Hypothalamus (tissue), 51 donors: ENCODE measurements around the gene MEF2C.

Experiments used
- DNase-seq, 51 donors: peaks; one replicate each; lab custom pipeline; 2025; lab: John Stamatoyannopoulos, UW

Gene MEF2C

DNA sequence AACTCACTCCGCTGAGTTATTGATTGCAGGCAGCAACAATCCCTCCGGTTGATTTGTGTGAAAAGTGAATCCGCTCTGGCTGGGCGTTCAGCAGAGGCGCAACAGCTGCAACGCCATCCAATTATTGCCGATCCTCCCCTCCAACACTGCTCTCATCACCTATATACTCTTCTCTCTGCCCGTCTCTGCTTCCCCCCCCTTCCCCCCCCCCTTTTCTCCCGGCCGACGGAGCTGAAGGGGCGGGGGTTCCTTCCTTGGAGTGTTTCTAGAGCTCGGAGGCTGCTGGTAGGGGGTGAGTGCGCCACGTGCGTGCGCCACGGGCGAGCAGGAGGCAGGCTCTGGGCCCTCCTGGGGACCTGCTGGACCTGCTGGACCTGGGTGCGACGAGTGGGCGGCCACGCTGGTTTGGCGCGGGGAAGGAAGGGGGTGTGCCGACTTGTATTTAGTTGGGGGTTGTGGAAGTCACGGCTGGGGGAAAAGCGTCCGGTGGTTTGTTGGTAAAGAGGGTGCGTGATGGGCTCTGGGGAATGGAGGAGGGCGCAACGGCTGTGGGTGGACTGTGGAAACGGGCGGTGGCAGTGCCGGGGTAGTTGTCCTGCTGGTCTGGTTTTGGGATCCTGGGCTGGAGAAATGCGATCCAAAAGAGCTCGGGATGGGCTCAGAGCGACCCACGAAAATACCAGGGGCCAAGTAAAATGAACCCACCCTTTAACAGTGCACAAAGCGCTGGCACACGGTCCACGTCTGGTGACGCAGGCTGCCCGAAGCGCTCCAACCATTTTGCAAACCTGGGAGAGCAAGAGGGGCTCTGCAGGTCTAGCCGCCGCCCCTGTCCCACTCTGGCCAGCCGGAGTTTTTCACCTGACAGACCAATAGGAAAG lies 6.4 kb upstream of the MEF2C start:
- DNase-seq: peak in 49 of 51 donors; percentile 7 to 81 (median 46)

GRCh38 chr5:88888848-88889188 lies 5.8 kb upstream of the MEF2C start:
- DNase-seq: peak in 1 of 51 donors; percentile 74

DNA sequence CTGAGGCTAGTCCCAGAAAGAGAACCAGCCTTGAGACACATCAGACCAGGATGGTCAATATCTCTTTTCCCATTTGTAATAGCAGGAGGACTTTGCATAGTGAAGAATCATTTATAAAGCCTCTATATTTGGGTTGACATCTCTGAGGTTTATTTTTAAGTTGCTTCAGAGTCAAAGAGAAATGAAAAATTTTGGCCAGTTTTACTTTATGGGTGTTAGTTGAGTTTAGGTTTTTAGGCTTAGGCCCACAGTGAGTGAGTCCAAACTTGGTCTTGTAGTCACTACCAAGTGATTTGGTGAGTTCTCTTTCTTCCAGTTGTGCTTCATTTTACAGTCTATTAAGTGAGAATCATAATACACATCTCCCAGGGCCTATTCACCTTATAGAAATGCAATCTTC lies 5.3 kb upstream of the MEF2C start:
- peak in 1 of 51 donors; percentile 36 for DNase-seq

DNA sequence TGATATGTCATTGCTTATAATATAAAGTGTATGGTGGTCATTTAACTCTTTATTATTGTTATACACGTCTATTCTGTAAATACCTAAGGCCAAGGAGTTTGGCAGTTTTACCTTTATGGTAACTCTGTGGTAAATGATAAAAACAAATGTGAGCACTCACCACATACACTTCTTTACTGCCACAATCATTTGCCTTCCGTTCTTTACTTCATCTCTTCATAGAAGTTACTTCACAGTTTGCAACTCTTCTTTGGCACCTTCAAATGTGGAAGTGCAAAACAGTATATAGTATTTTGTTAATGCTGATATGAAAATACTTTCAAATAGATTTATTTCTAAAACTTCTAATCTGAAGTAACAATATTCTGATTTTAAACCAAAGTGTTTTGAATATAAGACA lies 4.4 kb upstream of the MEF2C start:
- no peak for DNase-seq

DNA sequence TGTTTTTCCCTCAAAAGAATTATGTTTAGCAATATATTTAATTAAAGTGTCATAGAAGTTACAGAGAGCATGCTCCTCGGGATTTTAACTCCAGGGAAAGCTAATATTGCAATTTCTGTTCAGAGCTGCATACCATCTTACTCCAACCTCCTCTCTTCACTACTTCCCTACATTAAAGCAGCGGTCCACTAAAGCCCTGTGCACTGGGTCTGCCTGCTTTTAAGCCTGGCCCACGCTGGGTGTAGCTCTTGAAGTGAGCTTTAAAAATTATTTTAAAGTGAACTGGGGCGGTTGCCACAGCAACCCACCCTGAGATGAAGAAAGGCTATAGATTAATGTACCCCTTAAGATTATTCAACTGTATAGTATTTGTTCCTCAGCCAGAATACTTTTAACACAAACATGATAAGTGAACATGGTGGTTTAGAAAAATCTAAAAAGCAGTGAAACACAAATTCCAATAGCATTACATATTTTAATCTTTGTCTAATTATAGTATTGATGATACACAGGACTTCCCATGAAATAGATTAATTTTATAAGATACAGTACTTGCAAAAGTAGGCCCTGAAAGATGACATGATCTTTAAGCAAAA lies 3.9 kb upstream of the MEF2C start:
- DNase-seq: peak in 2 of 51 donors; percentile 30 to 44

DNA sequence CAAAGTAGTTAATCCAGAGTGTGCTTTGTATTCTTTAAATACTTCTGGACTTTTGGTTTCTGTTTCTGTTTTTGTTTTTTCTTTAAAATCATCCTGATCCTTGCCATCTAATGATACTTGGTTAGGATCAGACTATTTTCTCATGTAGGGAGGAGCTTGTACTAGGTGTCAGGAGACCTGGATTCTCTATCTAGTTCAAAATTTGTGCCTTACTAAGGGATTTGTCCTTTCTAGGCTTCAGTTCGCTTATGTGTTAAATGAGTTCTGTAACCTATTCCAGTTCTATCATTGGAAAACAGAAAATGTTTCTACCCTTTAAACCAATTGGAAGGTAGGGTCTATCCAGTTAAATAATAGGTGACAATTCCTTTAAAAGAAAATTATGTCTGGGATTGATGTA lies 3.3 kb upstream of the MEF2C start:
- DNase-seq: peak in 1 of 51 donors; percentile 44

DNA sequence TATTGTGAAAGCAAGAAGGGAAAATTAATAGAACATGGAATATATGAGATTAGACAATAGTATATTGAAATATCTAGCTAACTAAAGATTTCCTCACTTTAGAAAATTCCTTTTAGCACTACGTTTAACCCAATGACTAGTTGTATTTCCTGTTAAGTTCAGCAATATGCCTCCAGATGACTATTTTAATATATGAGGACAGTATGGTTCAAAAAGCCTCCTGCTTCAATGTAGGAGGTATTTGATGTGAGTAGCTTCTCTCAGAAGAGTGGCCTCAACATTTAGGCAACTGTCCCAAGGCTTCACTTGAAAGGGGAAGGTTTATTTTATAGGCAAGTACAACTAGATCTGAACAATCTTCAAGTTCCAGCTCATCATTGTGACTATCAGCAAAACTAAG lies 2.0 kb upstream of the MEF2C start:
- DNase-seq: peak in 1 of 51 donors; percentile 25

GRCh38 chr5:88884608-88884877 lies 1.6 kb upstream of the MEF2C start:
- no peak for DNase-seq

DNA sequence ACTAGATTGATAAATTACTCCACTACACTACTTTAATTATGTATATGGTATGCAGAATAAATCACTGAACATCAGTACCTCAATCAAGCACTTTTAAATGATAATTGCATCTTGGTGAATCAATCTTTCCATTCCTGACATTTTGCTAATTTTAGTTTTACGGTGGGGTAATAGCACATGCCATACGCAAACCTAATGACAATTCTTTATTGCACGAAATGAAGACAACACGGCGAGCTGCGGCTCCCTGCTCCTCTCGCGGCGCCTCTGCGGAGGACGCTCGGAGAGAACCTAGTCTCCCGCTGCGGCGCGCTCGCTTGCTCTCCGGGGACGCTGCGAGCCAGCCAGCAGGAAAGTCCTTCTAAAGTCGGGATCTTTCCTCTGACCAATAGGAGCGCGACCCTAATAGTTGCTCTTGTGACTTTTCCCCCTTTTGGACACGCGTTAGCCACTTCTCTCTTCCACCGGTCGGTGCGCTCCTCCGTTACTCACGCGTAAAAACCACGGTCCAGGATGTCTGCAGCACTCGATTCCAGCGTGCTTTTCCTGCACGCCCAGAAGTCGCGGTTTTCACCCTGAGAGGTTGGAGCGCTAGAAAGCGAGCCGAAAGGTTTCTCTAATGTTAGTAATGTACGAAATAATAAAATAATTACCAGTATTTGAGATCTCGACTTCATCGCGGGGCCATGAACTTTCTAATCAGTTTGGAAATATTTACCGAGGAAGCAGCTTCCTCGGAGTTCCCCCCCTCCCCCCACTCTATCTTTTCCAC lies 1.0 kb upstream of the MEF2C start:
- DNase-seq: peak in 43 of 51 donors; percentile 9 to 85 (median 39)

- peak in 4 of 51 donors; percentile 3 to 74 (median 10) for DNase-seq
These were observed 527 bp downstream of the MEF2C start for GRCh38 chr5:88882276-88883038.

DNA sequence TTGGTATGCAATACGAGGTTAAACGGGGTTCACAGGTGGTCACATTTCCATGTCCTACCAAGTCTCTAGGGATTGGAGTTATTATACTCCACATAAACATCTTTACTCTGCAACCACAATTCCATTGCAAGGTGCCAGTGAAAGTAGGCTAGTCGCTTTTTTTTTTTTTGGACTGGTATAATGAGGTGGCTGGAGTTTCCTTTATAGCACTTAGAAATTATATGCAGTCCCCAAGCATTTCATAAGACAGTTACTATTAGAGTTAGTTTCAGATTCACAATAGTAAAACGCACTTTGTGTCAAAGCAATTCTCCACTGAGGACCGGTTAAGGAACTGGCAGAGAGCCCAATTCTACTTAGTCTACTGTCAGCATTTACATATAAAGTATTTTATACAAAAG lies 1.4 kb downstream of the MEF2C start:
- DNase-seq: no peak

DNA sequence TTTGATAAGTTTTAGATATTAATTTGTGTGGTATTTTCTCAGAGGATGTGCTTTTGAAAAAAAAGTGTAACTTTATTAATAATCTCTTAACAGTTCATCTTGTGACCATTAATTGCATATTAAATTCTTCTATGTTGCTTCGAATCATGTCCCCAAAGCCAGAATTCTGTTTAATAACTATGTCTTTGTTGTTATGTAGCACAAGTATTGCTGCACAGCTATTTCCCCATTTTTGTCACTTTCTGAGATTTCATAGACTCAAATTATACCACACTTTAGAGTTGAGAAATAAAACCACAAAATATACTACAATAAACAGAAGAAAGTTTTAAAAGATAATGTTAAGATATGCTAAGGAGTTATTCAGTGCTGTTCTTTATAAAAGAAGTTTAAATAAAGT lies 2.8 kb downstream of the MEF2C start:
- DNase-seq: no peak

DNA sequence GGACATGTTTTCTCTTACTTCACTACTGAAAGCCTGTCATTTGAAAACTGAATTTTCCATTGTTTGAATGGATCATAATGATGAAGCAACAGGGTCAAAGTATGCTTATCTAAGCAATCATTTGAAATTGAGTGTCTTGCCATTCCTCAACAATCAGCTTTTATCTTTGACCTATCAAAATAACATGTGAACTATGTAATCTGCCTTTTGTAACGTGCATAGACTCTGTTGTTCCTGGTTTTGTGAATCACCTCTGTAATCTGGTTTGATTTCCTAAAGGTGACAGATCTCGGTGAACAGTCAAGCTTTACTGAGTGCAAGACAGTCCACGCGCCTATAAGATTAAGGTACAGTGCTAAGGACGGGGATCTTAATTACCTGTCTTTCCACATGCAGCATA lies 3.3 kb downstream of the MEF2C start:
- DNase-seq: peak in 1 of 51 donors; percentile 54

- no peak for DNase-seq
These were observed 4.0 kb downstream of the MEF2C start for GRCh38 chr5:88878976-88879375.

GRCh38 chr5:88877826-88878225 lies 5.2 kb downstream of the MEF2C start:
- peak in 1 of 51 donors; percentile 31 for DNase-seq

GRCh38 chr5:88876714-88877113 lies 6.3 kb downstream of the MEF2C start:
- DNase-seq: peak in 1 of 51 donors; percentile 25

DNA sequence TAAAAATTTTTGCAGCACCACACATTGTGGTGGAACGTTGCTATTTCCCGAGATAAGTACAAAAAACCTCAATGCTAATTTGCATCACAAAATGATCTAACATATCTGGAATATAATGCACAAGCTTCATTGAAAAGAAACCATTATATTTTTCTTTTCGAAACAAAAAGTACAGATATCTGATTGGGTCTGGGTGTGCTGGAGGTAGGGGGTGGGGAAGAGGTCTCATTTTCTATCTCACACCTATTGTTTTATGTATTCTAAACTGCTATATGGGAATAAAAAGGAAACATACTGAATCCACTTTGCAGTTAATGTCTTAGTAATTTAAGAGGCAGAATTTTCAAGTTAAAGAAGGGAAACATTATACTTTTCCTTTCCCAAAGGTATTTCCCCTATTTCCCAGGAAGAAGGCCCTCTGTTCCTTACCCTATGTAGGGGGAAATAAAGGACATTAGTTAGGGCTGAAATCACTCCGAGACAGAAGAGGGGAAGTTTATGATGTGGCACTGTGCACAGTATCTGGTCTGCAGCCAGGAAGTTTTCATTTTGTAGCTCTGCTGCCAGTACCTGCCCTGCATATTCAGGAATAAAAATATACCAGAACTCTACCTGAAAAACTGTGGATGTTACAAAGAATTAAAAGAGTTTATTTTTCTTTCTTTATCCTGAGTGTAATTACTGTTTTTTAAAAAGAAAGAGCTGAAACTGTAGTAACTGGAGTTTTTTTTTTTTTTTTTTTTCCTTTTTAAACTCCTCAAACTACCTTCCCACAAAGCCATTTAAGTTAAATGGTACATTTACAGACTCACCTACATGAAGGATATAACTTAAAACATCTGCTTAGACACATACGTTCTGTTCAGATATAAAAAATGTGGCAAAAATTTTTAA lies 7.4 kb downstream of the MEF2C start:
- DNase-seq: peak in 1 of 51 donors; percentile 33

DNA sequence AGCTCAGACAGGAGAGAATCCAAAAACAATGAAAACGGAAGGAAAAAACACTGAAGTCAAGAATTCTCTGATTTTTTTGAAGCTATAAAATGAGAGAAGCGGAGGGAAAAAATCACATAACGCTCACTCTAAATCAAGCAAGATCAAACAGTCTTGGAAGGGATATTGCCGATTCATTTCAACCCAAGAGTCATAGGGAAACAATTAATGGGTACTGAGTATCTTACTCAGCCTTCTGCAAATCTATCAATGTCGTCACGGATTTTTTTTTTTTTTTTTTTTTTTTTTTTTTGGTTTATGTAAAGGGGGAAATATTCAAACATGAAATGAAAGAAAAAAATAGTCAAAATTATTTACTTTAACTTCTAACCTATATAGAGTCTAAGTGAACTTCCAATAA lies 9.5 kb downstream of the MEF2C start:
- DNase-seq: no peak

DNA sequence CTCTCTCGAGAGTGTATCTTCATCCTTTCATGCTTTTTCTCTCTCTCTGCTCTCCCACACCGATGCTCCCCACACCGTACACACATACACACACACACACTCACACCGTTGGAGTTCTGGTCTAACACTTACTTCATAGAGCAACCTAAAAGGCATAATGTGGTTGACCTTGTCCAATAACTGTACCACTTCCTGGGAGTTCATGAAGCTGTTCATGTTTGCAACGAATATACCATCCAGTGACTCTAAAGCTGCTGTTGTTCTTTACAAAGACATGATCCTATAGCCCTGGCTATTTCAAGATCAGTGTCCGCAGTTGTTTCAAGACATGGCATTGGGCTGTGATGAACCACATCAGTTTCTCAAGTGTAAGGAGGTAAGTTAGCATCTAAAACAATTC lies 10.0 kb downstream of the MEF2C start:
- DNase-seq: peak in 1 of 51 donors; percentile 17

DNA sequence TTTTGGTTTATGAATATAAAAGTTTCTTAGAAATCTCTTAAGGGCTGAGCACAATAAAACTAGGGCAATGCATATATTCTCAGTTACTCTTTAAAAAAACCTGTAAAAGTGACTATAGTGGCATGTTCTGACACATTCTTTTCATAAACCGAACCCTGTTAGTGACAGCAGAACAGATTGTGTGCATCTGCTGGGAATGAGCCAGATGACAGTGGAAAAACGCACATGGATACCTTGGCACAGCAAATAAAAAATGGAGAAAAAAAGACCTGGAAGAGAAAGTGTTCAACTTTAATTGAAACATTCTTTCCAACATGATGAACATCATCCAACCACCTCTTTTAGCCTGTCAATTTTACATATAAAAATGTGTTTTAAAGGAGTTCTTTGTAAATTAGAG lies 12.7 kb downstream of the MEF2C start:
- DNase-seq: no peak
